Activated B cell treated with CpG ODN at 0.5 μM for 24 hours (primary cell): ENCODE results near the gene CLDND1. TPM values are rescaled to one million over a fixed set of nuclear protein-coding genes. Genes with fewer than 3 reads are reported as not detected.

Source experiments
- ATAC-seq: fragments of 200-7000 bp; cut with Tn5 transposase; one replicate; pipeline ENCODE4 v1.10.0; 2021; ENCODE audit warnings: low read depth, mild to moderate bottlenecking, moderate library complexity
- CTCF ChIA-PET: fragments of 350-600 bp; sonication (Branson Sonifier 250); formaldehyde crosslinking; loops from one replicate; lab custom pipeline; 2021; ENCODE audit warnings: antibody characterized with exemption; lab: Charles Lee
- POLR2A ChIA-PET: fragments of 350-600 bp; sonication (Branson Sonifier 250); formaldehyde crosslinking; loops from one replicate; lab custom pipeline; 2021; ENCODE audit warnings: antibody characterized with exemption; lab: Charles Lee
- DNase-seq: peaks from one replicate; pipeline ENCODE4 v3.0.0; 2022
- H3K27ac Mint-ChIP-seq: one replicate; pipeline ENCODE4 v1.8.0; 2020; ENCODE audit warnings: mixed read lengths
- H3K27me3 Mint-ChIP-seq: one replicate; pipeline ENCODE4 v1.8.0; 2021; ENCODE audit warnings: mixed read lengths
- H3K36me3 Mint-ChIP-seq: one replicate; pipeline ENCODE4 v1.8.0; 2021; ENCODE audit warnings: low read depth, mixed read lengths
- H3K4me1 Mint-ChIP-seq: one replicate; pipeline ENCODE4 v1.8.0; 2021; ENCODE audit warnings: mixed read lengths
- H3K4me3 Mint-ChIP-seq: one replicate; pipeline ENCODE4 v1.8.0; 2020; ENCODE audit warnings: mild to moderate bottlenecking, mixed read lengths
- H3K9me3 Mint-ChIP-seq: one replicate; pipeline ENCODE4 v1.8.0; 2020; ENCODE audit warnings: mixed read lengths
- intact Hi-C: fragments of 100-400 bp; cut with micrococcal nuclease; formaldehyde crosslinking; loops from one replicate; pipeline ENCODE4 v1.15.1; 2024
- total RNA-seq: library from RNA; stranded (reverse); gene quantifications from 2 replicates; pipeline ENCODE4 v1.2.3, GENCODE V29; 2022
- TF ChIP-seq, protein P1 (sequence below): fragments of 200-600 bp; IDR thresholded peaks from one replicate; pipeline ENCODE4 v1.8.0; 2022; ENCODE audit warnings: antibody characterized with exemption, mild to moderate bottlenecking

Gene CLDND1
- total RNA-seq, 1 donor from 2014 or later = 140 TPM

DNA sequence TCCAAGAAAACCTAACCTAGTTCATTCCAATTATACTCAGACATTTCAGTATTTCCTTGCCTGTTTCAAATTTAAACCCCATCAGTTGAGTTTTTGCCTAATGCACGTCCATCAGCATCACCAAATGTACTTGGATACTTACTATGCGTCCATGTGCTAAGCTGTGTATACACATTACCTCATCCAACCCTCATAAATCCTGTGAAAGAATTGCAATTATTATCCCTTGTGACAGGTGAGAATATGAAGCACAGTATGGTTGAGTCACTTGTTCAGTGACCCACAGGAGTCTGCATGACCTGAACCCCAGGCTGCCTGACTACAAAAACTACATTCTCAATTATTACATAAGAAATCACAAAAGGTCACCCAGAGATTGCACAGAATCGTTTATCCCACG is 22.7 kb downstream of the CLDND1 start:
- ChIA-PET POLR2A (no interaction called here), CTCF (no interaction called here)
- TF ChIP-seq, protein P1, sequence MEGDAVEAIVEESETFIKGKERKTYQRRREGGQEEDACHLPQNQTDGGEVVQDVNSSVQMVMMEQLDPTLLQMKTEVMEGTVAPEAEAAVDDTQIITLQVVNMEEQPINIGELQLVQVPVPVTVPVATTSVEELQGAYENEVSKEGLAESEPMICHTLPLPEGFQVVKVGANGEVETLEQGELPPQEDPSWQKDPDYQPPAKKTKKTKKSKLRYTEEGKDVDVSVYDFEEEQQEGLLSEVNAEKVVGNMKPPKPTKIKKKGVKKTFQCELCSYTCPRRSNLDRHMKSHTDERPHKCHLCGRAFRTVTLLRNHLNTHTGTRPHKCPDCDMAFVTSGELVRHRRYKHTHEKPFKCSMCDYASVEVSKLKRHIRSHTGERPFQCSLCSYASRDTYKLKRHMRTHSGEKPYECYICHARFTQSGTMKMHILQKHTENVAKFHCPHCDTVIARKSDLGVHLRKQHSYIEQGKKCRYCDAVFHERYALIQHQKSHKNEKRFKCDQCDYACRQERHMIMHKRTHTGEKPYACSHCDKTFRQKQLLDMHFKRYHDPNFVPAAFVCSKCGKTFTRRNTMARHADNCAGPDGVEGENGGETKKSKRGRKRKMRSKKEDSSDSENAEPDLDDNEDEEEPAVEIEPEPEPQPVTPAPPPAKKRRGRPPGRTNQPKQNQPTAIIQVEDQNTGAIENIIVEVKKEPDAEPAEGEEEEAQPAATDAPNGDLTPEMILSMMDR = no peak
- no peaks in the 10 kb centered on the region for H3K27me3 Mint-ChIP-seq
- H3K4me1 Mint-ChIP-seq = no peaks in the 10 kb centered on the region
- DNase-seq (no peak), ATAC-seq (no peak)
- no peak overlapping the region for H3K27ac Mint-ChIP-seq
- no peaks in the 10 kb centered on the region for H3K9me3 Mint-ChIP-seq
- intact Hi-C loops = no loop called here
- no peaks in the 10 kb centered on the region for H3K36me3 Mint-ChIP-seq
- H3K4me3 Mint-ChIP-seq = no peak overlapping the region

DNA sequence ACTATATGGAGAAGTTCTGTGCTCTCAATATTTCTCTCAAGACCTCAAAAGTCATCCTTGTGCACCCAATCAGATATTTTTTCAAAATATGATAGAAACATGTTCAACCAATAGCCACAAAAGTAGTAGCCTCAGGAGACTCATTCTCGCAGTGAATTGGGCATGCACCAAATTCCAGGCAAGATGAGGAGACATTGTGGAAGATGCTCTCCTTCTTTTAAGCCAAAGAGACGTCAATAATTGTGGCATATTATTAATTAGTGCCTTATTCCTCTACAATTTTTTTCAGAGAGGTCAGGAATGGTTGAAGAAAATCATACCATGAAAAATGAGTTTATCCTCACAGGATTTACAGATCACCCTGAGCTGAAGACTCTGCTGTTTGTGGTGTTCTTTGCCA is 25.3 kb downstream of the CLDND1 start, which contains the start of gene OR5K2:
Gene OR5K2, plus strand, starts transcription at position 301 of the 400 bp plus-strand sequence. Its CDS starts 0 bp downstream, at position 301.
- no peaks in the 10 kb centered on the region for H3K9me3 Mint-ChIP-seq
- H3K27ac Mint-ChIP-seq = no peak within 1 kb of the TSS
- ChIA-PET CTCF (no interaction called here), POLR2A (no interaction called here)
- no peaks in the 10 kb centered on the region for H3K4me1 Mint-ChIP-seq
- peaks cover 3% of the 10 kb centered on the region for H3K27me3 Mint-ChIP-seq
- no peak for ATAC-seq
- no peak for DNase-seq
- H3K36me3 Mint-ChIP-seq = no peaks in the 10 kb centered on the region
- no peak within 1 kb of the TSS for H3K4me3 Mint-ChIP-seq
- TF ChIP-seq, protein P1 = no peak
- intact Hi-C loops = no loop called here

DNA sequence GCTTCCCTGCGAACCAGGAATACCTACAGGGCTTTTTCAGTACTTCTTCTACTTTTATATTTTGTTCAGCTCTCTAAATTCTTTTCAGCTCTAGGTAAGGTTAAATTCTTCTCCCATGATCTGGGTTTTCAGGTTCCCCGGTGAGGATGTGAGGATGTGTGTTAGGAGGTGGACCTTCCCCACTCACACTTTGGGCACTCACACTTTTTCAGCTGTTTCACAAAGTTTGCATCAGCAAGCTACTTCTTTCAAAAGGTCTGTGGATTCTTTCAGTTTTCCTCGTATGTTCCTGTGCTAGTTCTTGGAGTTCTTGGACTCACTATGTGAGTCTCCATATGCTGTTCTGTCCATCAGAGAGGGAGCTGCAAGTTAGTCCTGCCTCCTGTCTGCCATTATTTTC is 39.1 kb downstream of the CLDND1 start:
- DNase-seq (no peak), ATAC-seq (no peak)
- Mint-ChIP-seq H3K4me1 (no peaks in the 10 kb centered on the region), H3K27me3 (peaks cover 29% of the 10 kb centered on the region), H3K36me3 (peaks cover 6% of the 10 kb centered on the region), H3K27ac (no peak overlapping the region), H3K9me3 (peaks cover 35% of the 10 kb centered on the region), H3K4me3 (no peak overlapping the region)
- ChIA-PET CTCF (no interaction called here), POLR2A (no interaction called here)
- intact Hi-C loops = loop anchor here (10.0 kb wide), 1 partner anchor 129 kb away; the partner anchor contains the start of gene OR5K4
- TF ChIP-seq, protein P1 = no peak

DNA sequence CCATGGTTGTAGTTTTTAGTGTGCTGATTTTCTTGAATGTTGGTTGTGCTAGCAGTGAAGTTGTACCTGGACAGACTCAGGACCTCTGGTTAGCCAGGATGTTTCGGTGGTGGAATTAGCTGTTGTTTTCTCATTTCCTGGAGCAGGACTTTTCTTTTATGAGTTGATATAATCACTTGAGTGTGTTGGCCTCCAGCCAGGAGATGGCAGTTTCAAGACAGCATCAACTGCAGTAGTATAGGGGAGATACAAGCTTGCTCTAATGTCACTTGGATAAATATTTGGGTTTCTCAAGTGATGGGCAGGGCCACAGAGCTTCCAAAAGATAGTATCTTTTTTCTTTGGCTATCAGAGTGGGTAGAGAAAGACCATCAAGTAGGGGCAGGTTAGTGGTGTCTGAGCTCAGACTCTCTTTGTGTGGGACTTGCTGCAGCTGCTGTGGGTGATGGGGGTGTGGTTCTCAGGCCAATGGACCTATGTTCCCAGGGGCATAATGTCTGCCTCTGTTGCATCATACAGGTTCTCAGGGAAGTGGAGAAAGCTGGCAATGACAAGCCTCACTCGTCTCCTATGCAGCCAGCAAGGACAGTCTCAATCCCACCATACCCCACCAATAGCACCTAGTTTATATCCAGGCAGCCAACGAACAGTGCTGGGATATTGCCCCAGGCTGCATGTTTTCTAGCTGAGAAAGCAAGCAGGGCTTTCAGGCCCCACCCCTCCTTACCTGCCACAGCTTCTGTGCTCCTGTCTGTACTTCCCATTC is 39.8 kb downstream of the CLDND1 start:
- no peak for DNase-seq
- CTCF ChIA-PET = no interaction called here
- Mint-ChIP-seq H3K4me1 (no peaks in the 10 kb centered on the region), H3K27ac (no peak overlapping the region), H3K36me3 (peaks cover 4% of the 10 kb centered on the region), H3K9me3 (peaks cover 30% of the 10 kb centered on the region), H3K4me3 (no peak overlapping the region), H3K27me3 (peaks cover 26% of the 10 kb centered on the region)
- TF ChIP-seq, protein P1 = no peak
- intact Hi-C loops = loop anchor here (10.0 kb wide), 1 partner anchor 128 kb away; the partner anchor contains the start of gene OR5K4
- no peak for ATAC-seq
- POLR2A ChIA-PET = no interaction called here

Other genes with a start within 250 kb of the CLDND1 start
- not detected in 2 replicates for gene OR5H2, start 240.4 kb downstream of the CLDND1 start, total RNA-seq
- gene OR5K4, start 169.0 kb downstream of the CLDND1 start, total RNA-seq = not detected in 2 replicates
- gene OR5K3, start 132.2 kb downstream of the CLDND1 start, total RNA-seq = not detected in 2 replicates
- gene OR5K1, start 59.7 kb downstream of the CLDND1 start, total RNA-seq = not detected in 2 replicates
- not detected in 2 replicates for gene OR5K2, start 25.2 kb downstream of the CLDND1 start, total RNA-seq
- 3.7 and 4.5 TPM in 2 replicates for gene GPR15, start 9.1 kb upstream of the CLDND1 start, total RNA-seq
- gene CPOX, start 70.7 kb upstream of the CLDND1 start, total RNA-seq = 17.3 and 17.5 TPM in 2 replicates
- not detected in 2 replicates for gene ST3GAL6, start 240.4 kb upstream of the CLDND1 start, total RNA-seq